H1 (cell line): ENCODE measurements around the gene SOX13. TPM values are rescaled to one million over a fixed set of nuclear protein-coding genes. Genes with fewer than 3 reads are reported as not detected.

ENCODE experiments used
- CTCF ChIA-PET: fragments of 300-600 bp; sonication (Branson Sonifier 250); formaldehyde crosslinking; loops from one replicate; lab custom pipeline; 2021; ENCODE audit not compliant: partially characterized antibody; lab: Charles Lee
- POLR2A ChIA-PET: fragments of 300-600 bp; sonication (Branson Sonifier 250); formaldehyde crosslinking; loops from one replicate; lab custom pipeline; 2021; ENCODE audit warnings: inconsistent platforms; ENCODE audit not compliant: partially characterized antibody; lab: Charles Lee
- DNase-seq, 2 experiments: peaks; one replicate each; pipeline versions ENCODE4 v3.0.0 to v3.0.0-alpha.2; 2010 to 2022; ENCODE audit warnings: low spot score in 2 of 2, low read depth in 1 of 2, mixed read lengths in 1 of 2
- FAIRE-seq: peaks from 2 replicates; lab custom pipeline; 2011; peaks lifted over from hg19 to GRCh38; lab: Jason Lieb, UNC
- H2AFZ ChIP-seq: 2 replicates; pipeline ENCODE4 v1.8.1; 2012; ENCODE audit warnings: low read length, inconsistent platforms
- H2AK5ac ChIP-seq: 2 replicates; pipeline ENCODE4 v1.6.1; 2013; ENCODE audit warnings: low read depth, low read length
- H2BK120ac ChIP-seq: replicated peaks from 2 replicates; pipeline ENCODE3; 2013; ENCODE audit warnings: low read depth, low read length, inconsistent platforms
- H2BK12ac ChIP-seq: 2 replicates; pipeline ENCODE4 v1.6.1; 2013; ENCODE audit warnings: low read depth, low read length
- H2BK15ac ChIP-seq: 2 replicates; pipeline ENCODE4 v1.6.1; 2013; ENCODE audit warnings: low read length
- H2BK20ac ChIP-seq: 2 replicates; pipeline ENCODE4 v1.6.1; 2013; ENCODE audit warnings: low read length
- H2BK5ac ChIP-seq: 2 replicates; pipeline ENCODE4 v1.6.1; 2013; ENCODE audit warnings: low read depth, low read length
- H3K14ac ChIP-seq: 2 replicates; pipeline ENCODE4 v1.6.1; 2013; ENCODE audit warnings: inconsistent platforms; ENCODE audit not compliant: insufficient read length
- H3K18ac ChIP-seq: 2 replicates; pipeline ENCODE4 v1.6.1; 2013; ENCODE audit warnings: low read length; ENCODE audit errors: extremely low read depth
- H3K23ac ChIP-seq: 2 replicates; pipeline ENCODE4 v1.6.1; 2013; ENCODE audit warnings: inconsistent platforms; ENCODE audit not compliant: insufficient read length
- H3K23me2 ChIP-seq: 2 replicates; pipeline ENCODE4 v1.6.1; 2013; ENCODE audit warnings: low read depth, low read length
- H3K27ac ChIP-seq: 2 replicates; pipeline ENCODE4 v1.6.1; 2011; ENCODE audit warnings: low read depth, low read length, inconsistent platforms
- H3K27me3 ChIP-seq, 4 experiments: replicated peaks in 1 of 4; 1 replicate in 1 of 4; 2 replicates in 3 of 4; pipeline versions ENCODE4 v1.6.1 to v1.8.1; 2011 to 2013; ENCODE audit warnings: low read length in 3 of 4, mild to moderate bottlenecking in 3 of 4, inconsistent platforms in 2 of 4, mixed read lengths in 2 of 4, moderate library complexity in 1 of 4; ENCODE audit not compliant: control insufficient read depth in 3 of 4, insufficient read depth in 3 of 4; ENCODE audit errors: extremely low read depth in 1 of 4
- H3K36me3 ChIP-seq, 4 experiments: 2 replicates each; pipeline versions ENCODE4 v1.6.1 to v1.8.1; 2011 to 2013; ENCODE audit warnings: mild to moderate bottlenecking in 4 of 4, low read length in 3 of 4, moderate library complexity in 2 of 4, control low read depth in 1 of 4, inconsistent platforms in 1 of 4; ENCODE audit not compliant: insufficient read depth in 4 of 4, control insufficient read depth in 2 of 4
- H3K4ac ChIP-seq: replicated peaks from 2 replicates; pipeline ENCODE3; 2013; ENCODE audit warnings: low read length, low read depth, mixed read lengths, inconsistent platforms; ENCODE audit not compliant: insufficient read length
- H3K4me1 ChIP-seq, 4 experiments: replicated peaks in 1 of 4; 1 replicate in 1 of 4; 2 replicates in 3 of 4; pipeline versions ENCODE4 v1.6.1 to v1.8.1; 2011 to 2013; ENCODE audit warnings: low read length in 3 of 4, inconsistent platforms in 2 of 4, mixed read lengths in 1 of 4; ENCODE audit not compliant: insufficient read depth in 4 of 4, control insufficient read depth in 3 of 4
- H3K4me2 ChIP-seq, 2 experiments: 2 replicates each; pipeline versions ENCODE4 v1.6.1 to v1.8.1; 2011 to 2013; ENCODE audit warnings: low read depth in 2 of 2, low read length in 2 of 2, control low read depth in 1 of 2, inconsistent platforms in 1 of 2, mild to moderate bottlenecking in 1 of 2; ENCODE audit not compliant: insufficient read depth in 1 of 2
- H3K4me3 ChIP-seq, 4 experiments: fragments of 200-600, 300-600 bp in 1 of 4; sonication (generic), shearing (Covaris generic), sonication (Bioruptor Twin) in 1 of 4; 2 replicates each; pipeline versions ENCODE4 v1.5.1 to v1.8.1; 2011 to 2016; ENCODE audit warnings: low read length in 4 of 4, low read depth in 3 of 4, control low read depth in 2 of 4, inconsistent platforms in 2 of 4, mild to moderate bottlenecking in 2 of 4, mixed read lengths in 1 of 4, moderate library complexity in 1 of 4; ENCODE audit not compliant: insufficient read depth in 2 of 4; ENCODE audit errors: extremely low read depth in 1 of 4
- H3K56ac ChIP-seq: replicated peaks from 2 replicates; pipeline ENCODE3; 2013; ENCODE audit warnings: low read depth, mild to moderate bottlenecking, mixed read lengths, low read length, inconsistent platforms; ENCODE audit not compliant: insufficient read length
- H3K79me1 ChIP-seq: 2 replicates; pipeline ENCODE4 v1.6.1; 2013; ENCODE audit warnings: low read depth, low read length, control low read depth
- H3K79me2 ChIP-seq, 2 experiments: 2 replicates each; pipeline versions ENCODE4 v1.6.1 to v1.8.1; 2012 to 2013; ENCODE audit warnings: low read length in 2 of 2, mild to moderate bottlenecking in 2 of 2, inconsistent platforms in 1 of 2; ENCODE audit not compliant: insufficient read depth in 2 of 2, control insufficient read depth in 1 of 2
- H3K9ac ChIP-seq, 4 experiments: replicated peaks in 1 of 4; 1 replicate in 1 of 4; 2 replicates in 3 of 4; pipeline versions ENCODE4 v1.6.1 to v1.8.1; 2011 to 2013; ENCODE audit warnings: low read depth in 3 of 4, low read length in 3 of 4, control low read depth in 2 of 4, mild to moderate bottlenecking in 2 of 4, moderate library complexity in 2 of 4, inconsistent platforms in 1 of 4; ENCODE audit errors: extremely low read depth in 1 of 4
- H3K9me3 ChIP-seq, 2 experiments: 2 replicates each; pipeline versions ENCODE4 v1.6.1 to v1.8.1; 2012 to 2013; ENCODE audit warnings: mild to moderate bottlenecking in 2 of 2, moderate library complexity in 2 of 2, control low read depth in 1 of 2, inconsistent platforms in 1 of 2, low read depth in 1 of 2, low read length in 1 of 2, mixed read lengths in 1 of 2; ENCODE audit not compliant: insufficient read depth in 2 of 2
- H4K20me1 ChIP-seq, 2 experiments: replicated peaks in 1 of 2; 2 replicates each; pipeline versions ENCODE3 to v1.8.1; 2011 to 2013; ENCODE audit warnings: inconsistent platforms in 2 of 2, low read length in 2 of 2, mild to moderate bottlenecking in 1 of 2; ENCODE audit not compliant: insufficient read depth in 2 of 2, control insufficient read depth in 1 of 2
- H4K5ac ChIP-seq: 2 replicates; pipeline ENCODE4 v1.6.1; 2013; ENCODE audit warnings: low read length, low read depth, mixed read lengths, inconsistent platforms; ENCODE audit not compliant: insufficient read length
- H4K8ac ChIP-seq: 2 replicates; pipeline ENCODE4 v1.8.0; 2013; ENCODE audit warnings: mild to moderate bottlenecking, moderate library complexity, low read length, inconsistent platforms; ENCODE audit not compliant: insufficient read depth; ENCODE audit errors: extremely low read depth
- H4K91ac ChIP-seq: replicated peaks from 2 replicates; pipeline ENCODE3; 2013; ENCODE audit warnings: low read length, mixed read lengths, inconsistent platforms; ENCODE audit not compliant: insufficient read length
- CTBP2 ChIP-seq: IDR thresholded peaks from 2 replicates; pipeline ENCODE4 v1.7.0; 2011; ENCODE audit warnings: borderline replicate concordance, mild to moderate bottlenecking, moderate library complexity, mixed read lengths, low read length; ENCODE audit not compliant: insufficient read depth, insufficient read length
- SP1 ChIP-seq: IDR thresholded peaks from 2 replicates; pipeline ENCODE4 v1.6.1; 2011; ENCODE audit warnings: low read depth, low read length
- SP2 ChIP-seq: IDR thresholded peaks from 2 replicates; pipeline ENCODE4 v1.6.1; 2012; ENCODE audit warnings: mild to moderate bottlenecking, low read length, inconsistent platforms
- USF2 ChIP-seq: IDR thresholded peaks from 2 replicates; pipeline ENCODE4 v1.6.1; 2011; ENCODE audit warnings: low read length, improper control_type of control experiment
- ZNF274 ChIP-seq: IDR thresholded peaks from 2 replicates; pipeline ENCODE4 v1.7.0; 2012; ENCODE audit warnings: low read length, borderline replicate concordance; ENCODE audit errors: extremely low read depth
- WGBS, 2 experiments: shearing (Covaris generic) in 1 of 2; methylation state at CpG; one replicate each; pipeline versions ENCODE4 v1.1.6 to v1.1.7; 2013 to 2015; ENCODE audit warnings: low lambda C conversion rate in 2 of 2, mixed read lengths in 2 of 2, inconsistent platforms in 1 of 2, low coverage in 1 of 2, missing lambda C conversion rate in 1 of 2; ENCODE audit not compliant: insufficient replicate concordance in 2 of 2, insufficient coverage in 1 of 2, insufficient read length in 1 of 2; ENCODE audit errors: extremely low coverage in 1 of 2, missing lambda C conversion rate in 1 of 2; 5-methylcytosine and 5-hydroxymethylcytosine counted together
- polyA plus RNA-seq, 7 experiments: library from polyadenylated mRNA; depleted of rRNA in 3 of 7; stranded (reverse) in 5 of 7; unstranded in 2 of 7; fragments of >200 nt in 5 of 7; fragments of 200-250 nt in 2 of 7; gene quantifications; 1 replicate in 5 of 7; 2 replicates in 1 of 7; 4 replicates in 1 of 7; pipeline versions ENCODE4 v1.2.1 to v1.2.3, GENCODE V29; 2011 to 2013; ENCODE audit warnings: missing spikeins in 2 of 7, mixed read lengths in 2 of 7
- total RNA-seq: library from RNA; stranded (reverse); fragmentation: NEBNext Ultra II Directional; extraction: Animal tissue kit (Norgen Biotek cat#: 25700); gene quantifications from 2 replicates; pipeline ENCODE4 v1.2.1, GENCODE V29; 2021

Gene SOX13
- total and polyA plus RNA-seq, 2 of the 8 experiments (the other 6 are each of a cell fraction or from before 2014, with no cell fraction given) = 113 to 173 TPM

GRCh38 chr1:204121840-204122555 lies 49.1 kb downstream of the SOX13 start:
- DNase-seq (no peak), FAIRE-seq (no peak)
- Histone ChIP-seq H2BK20ac (no peak overlapping the region), H2AFZ (no peak overlapping the region), H2AK5ac (no peak overlapping the region), H3K79me1 (peaks cover 14% of the 10 kb centered on the region), H3K14ac (no peak overlapping the region), H4K5ac (no peak overlapping the region), H3K4me1 (peaks cover 0 to 12% (median 2%) of the 10 kb centered on the region in 4 experiments; a peak in 4 of 7 replicates), H3K23me2 (no peaks in the 10 kb centered on the region), H4K91ac (no peak overlapping the region), H2BK12ac (no peak overlapping the region), H3K56ac (no peak overlapping the region), H3K9me3 (no peaks in the 10 kb centered on the region), H3K4ac (no peak overlapping the region), H3K36me3 (peaks cover 19 to 89% (median 68%) of the 10 kb centered on the region in 4 experiments), H3K18ac (no peak overlapping the region), H3K79me2 (peaks cover 0 to 15% of the 10 kb centered on the region in 2 experiments; a peak in 2 of 4 replicates), H3K9ac (no peak overlapping the region), H2BK5ac (no peak overlapping the region), H3K27me3 (no peaks in the 10 kb centered on the region; a peak in 1 of 7 replicates), H3K4me3 (no peak overlapping the region), H4K20me1 (peaks cover 8 to 24% of the 10 kb centered on the region in 2 experiments), H2BK15ac (0 out of 2 replicates have a peak overlapping the region, but pooled peaks have one; percentile 72), H3K23ac (no peak overlapping the region), H3K4me2 (no peak overlapping the region), H2BK120ac (no peak overlapping the region), H3K27ac (no peak overlapping the region), H4K8ac (no peak overlapping the region; the same call in 1 of the 2 replicates)
- WGBS, 2 experiments = 93% methylated on average over 16 of the region's 17 CpGs; no CpG with 5 or more reads in 1 of the 2 experiments
- ChIA-PET CTCF (interaction anchor here (1.0 to 10.7 kb wide), 11 partner anchors 8 to 259 kb away, joined by 3 to 107 read pairs (median 5); partner anchors contain the start of gene SOX13), POLR2A (interaction anchor here (1.0 to 13.3 kb wide), 3 partner anchors 9 to 255 kb away, joined by 3 to 174 read pairs (median 14); partner anchors contain the start of gene SNRPE)
- TF ChIP-seq USF2 = no peak
- no peak for TF ChIP-seq SP2
- no peak for TF ChIP-seq ZNF274
- no peak for TF ChIP-seq CTBP2
- TF ChIP-seq SP1 = no peak
